Dermis lymphatic vessel endothelial cell (primary cell): ENCODE data around the gene ADI1. TPM values are rescaled to one million over a fixed set of nuclear protein-coding genes. Genes with fewer than 3 reads are reported as not detected.

Experiments
- total RNA-seq: library from RNA; depleted of rRNA; stranded (reverse); fragments of >200 nt; gene quantifications from 2 replicates; pipeline ENCODE4 v1.2.1, GENCODE V29; 2014

The ADI1 gene, protein sequence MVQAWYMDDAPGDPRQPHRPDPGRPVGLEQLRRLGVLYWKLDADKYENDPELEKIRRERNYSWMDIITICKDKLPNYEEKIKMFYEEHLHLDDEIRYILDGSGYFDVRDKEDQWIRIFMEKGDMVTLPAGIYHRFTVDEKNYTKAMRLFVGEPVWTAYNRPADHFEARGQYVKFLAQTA
- 59.2 and 61.3 TPM in 2 replicates for total RNA-seq

DNA sequence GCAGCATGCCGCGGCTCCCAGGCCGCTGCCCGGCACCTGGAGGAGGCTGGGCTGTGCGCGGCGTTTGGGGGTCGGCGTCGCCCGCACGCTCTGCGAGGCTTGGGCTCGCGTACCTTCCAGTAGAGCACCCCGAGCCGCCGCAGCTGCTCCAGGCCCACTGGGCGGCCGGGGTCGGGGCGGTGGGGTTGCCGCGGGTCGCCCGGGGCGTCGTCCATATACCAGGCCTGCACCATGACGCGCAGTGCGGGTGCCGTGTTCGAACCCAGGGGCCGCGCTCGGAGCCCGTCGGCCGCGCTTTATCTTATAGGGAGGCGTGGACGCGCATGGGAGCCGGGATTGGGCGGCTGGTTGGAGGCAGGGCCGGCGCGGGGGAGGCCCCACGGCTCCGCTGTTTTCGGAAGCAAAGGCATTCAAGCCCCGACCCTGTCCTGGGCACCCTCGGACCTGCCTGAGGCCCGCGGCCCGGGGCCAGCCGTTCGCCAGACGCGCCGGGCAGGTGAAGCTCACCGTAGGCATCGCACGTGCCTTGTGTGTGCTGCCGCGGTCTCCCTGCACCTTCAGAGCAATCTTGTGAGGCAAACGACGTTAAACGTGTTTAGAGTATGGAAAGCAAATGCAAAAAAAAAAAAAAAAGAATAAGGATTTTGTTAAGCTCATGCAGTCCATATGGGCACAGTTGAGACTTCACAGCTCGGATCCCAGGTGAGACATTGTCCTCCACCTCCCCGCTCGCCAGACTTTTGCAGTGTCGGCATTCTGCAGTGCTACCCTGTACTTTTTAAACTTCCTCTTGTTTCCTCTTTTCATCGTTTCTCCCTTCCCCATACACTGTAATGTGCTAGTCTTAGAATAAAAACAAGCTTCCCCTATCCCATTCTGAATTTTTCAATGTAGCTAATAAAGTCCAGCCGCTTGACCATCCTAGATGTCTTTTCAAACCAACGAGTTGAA lies at the start of gene ADI1:
TSS of gene ADI1 (minus strand) at position 277 of the 951 bp plus-strand sequence. CDS start at position 233, 44 bp downstream.

DNA sequence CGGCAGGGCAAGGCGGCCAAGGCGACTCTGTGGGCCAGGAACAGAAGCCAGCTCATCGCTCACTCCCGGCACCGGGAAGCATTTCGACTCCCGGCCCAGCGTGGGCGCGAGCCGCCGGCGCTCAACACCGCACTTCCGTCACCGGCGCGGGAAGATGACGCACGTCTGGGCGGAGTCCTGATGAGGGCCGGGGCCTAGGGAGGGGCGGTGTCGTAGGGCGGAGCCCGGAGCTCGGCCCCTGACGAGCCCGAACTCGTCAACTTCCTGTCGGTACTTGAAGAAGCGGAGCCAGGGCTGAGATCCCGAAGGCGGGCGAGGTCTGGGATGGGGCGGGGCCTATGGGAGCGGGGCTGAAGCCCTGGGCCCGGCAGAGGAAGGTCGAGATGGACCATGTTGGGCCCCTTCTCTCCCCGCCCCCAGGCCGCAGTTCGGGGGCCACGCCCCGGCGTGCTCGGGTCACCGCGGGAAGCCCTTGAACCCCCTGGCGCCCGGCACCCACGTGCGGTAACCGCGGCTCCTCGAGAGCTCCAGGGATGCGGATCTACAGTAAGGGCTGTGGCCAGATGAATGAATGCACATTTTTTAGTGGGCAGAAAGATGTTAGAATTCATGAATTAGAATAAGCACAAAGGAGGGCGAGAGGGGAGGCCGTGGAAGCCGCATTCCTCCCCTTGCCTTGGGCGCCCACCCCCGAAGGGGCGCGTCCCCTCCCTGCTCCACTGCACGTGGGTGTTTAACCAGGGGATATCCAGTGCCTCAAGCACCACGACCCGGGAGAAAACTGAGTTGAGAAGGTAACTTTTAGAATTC lies 39.1 kb upstream of the ADI1 start, which contains the start of gene RNASEH1:
TSS of gene RNASEH1 (minus strand) at position 129 of the 810 bp plus-strand sequence. CDS start at position 56, 73 bp downstream.

Other genes starting within 250 kb of the ADI1 start
- gene EIPR1, start 141.7 kb downstream of the ADI1 start, total RNA-seq: 22.5 and 25.0 TPM in 2 replicates
- 35.4 and 39.3 TPM in 2 replicates for gene TRAPPC12, start 139.8 kb downstream of the ADI1 start, total RNA-seq
- gene RNASEH1, start 38.8 kb upstream of the ADI1 start, total RNA-seq: 26.0 and 27.5 TPM in 2 replicates
- gene RPS7, start 55.7 kb upstream of the ADI1 start, total RNA-seq: 1,998 and 2,015 TPM in 2 replicates
- gene COLEC11, start 75.6 kb upstream of the ADI1 start, total RNA-seq: 0.43 and 0.65 TPM in 2 replicates
- gene ALLC, start 138.7 kb upstream of the ADI1 start, total RNA-seq: not detected in 2 replicates
- gene DCDC2C, start 184.0 kb upstream of the ADI1 start, total RNA-seq: not detected in 2 replicates